Uterus (tissue), 4 donors: ENCODE data around the gene TTC23. TPM values are rescaled to one million over a fixed set of nuclear protein-coding genes. Genes with fewer than 3 reads are reported as not detected.
A peak's percentile ranks its signal among the peaks of the same experiment; 100 is the strongest.

Experiments used
- DNase-seq, 2 donors: peaks; one replicate each; pipeline ENCODE4 v3.0.0-alpha.2; 2019 to 2020
- H3K27ac ChIP-seq, 2 donors: fragments of 200-600 bp; sonication (generic); 1 replicate in 1 of 2; 2 replicates in 1 of 2; pipeline ENCODE4 v1.5.1; 2016 to 2018
- H3K27me3 ChIP-seq, 2 donors: fragments of 200-600 bp; sonication (generic); one replicate each; pipeline ENCODE4 v1.5.1; 2018 to 2019; ENCODE audit warnings: control low read depth in 1 of 2
- H3K36me3 ChIP-seq, 2 donors: fragments of 200-600 bp; sonication (generic); one replicate each; pipeline ENCODE4 v1.5.1; 2019; ENCODE audit warnings: control low read depth in 1 of 2
- H3K4me1 ChIP-seq, 2 donors: fragments of 200-600 bp; sonication (generic); one replicate each; pipeline ENCODE4 v1.5.1; 2018 to 2019; ENCODE audit warnings: control low read depth in 1 of 2
- H3K4me3 ChIP-seq, 2 donors: fragments of 200-600 bp; sonication (generic); 1 replicate in 1 of 2; 2 replicates in 1 of 2; pipeline ENCODE4 v1.5.1; 2018 to 2019; ENCODE audit warnings: mild to moderate bottlenecking in 1 of 2
- H3K9me3 ChIP-seq, 2 donors: fragments of 200-600 bp; sonication (generic); one replicate each; pipeline ENCODE4 v1.5.1; 2019; ENCODE audit warnings: control low read depth in 1 of 2
- CTCF ChIP-seq, 4 experiments: fragments of 200-600 bp in 2 of 4; fragments of 450-650 bp in 2 of 4; sonication (generic) in 2 of 4; IDR thresholded peaks; one replicate each; pipeline ENCODE4 v1.5.1; 2016 to 2019; ENCODE audit warnings: antibody characterized with exemption in 4 of 4, mild to moderate bottlenecking in 2 of 4, moderate library complexity in 1 of 4
- POLR2A ChIP-seq, 2 donors: fragments of 450-650 bp; IDR thresholded peaks; one replicate each; pipeline ENCODE4 v1.6.1; 2016; ENCODE audit warnings: antibody characterized with exemption in 2 of 2, mild to moderate bottlenecking in 1 of 2, moderate library complexity in 1 of 2
- intact Hi-C: fragments of 100-400 bp; cut with DNase I; formaldehyde crosslinking; loops from one replicate; pipeline ENCODE4 v1.15.1; 2023; ENCODE audit warnings: low total_unique reads
- total RNA-seq, 4 donors: library from RNA; depleted of rRNA in 3 of 4; stranded (reverse); fragments of >200 nt in 3 of 4; gene quantifications; one replicate each; pipeline versions ENCODE4 v1.1.0 to v1.2.4, GENCODE V29; 2014 to 2023
- donor health status: DM: yes; HTN: yes; CAD: no.

TTC23 gene
- total RNA-seq, 4 donors from 2014 or later = 10.0 to 54.1 (median 31.0) TPM

- Histone ChIP-seq H3K27ac (no peak overlapping the region), H3K27me3 (no peaks in the 10 kb centered on the region), H3K4me1 (no peaks in the 10 kb centered on the region), H3K36me3 (no peaks in the 10 kb centered on the region), H3K4me3 (peak overlapping the region; percentile 27 to 29), H3K9me3 (no peaks in the 10 kb centered on the region)
- no peak for TF ChIP-seq POLR2A (IDR thresholded peaks at IDR 0.05)
- peak; percentile 74 to 88 (median 84) for TF ChIP-seq CTCF (IDR thresholded peaks at IDR 0.05)
- intact Hi-C loops = no loop called here
- DNase-seq = peak; percentile 78 to 79
Observed at GRCh38 chr15:99100245-99101173, 148.9 kb downstream of the TTC23 start.

- intact Hi-C loops = no loop called here
- TF ChIP-seq CTCF (IDR thresholded peaks at IDR 0.05) (no peak), POLR2A (IDR thresholded peaks at IDR 0.05) (no peak)
- H3K36me3 ChIP-seq = no peaks in the 10 kb centered on the region
- no peaks in the 10 kb centered on the region for H3K9me3 ChIP-seq
- H3K27me3 ChIP-seq = no peaks in the 10 kb centered on the region
- peak in 1 of 2 donors; percentile 11 for DNase-seq
- no peak overlapping the region for H3K27ac ChIP-seq
- no peak overlapping the region for H3K4me3 ChIP-seq
- H3K4me1 ChIP-seq = no peaks in the 10 kb centered on the region
Observed at GRCh38 chr15:99099661-99100060, 149.7 kb downstream of the TTC23 start.

GRCh38 chr15:99098991-99099390 lies 150.4 kb downstream of the TTC23 start:
- intact Hi-C loops = no loop called here

GRCh38 chr15:99098426-99098825 lies 151.0 kb downstream of the TTC23 start:
- no peak overlapping the region for H3K4me3 ChIP-seq
- H3K36me3 ChIP-seq = no peaks in the 10 kb centered on the region
- H3K27me3 ChIP-seq = no peaks in the 10 kb centered on the region
- no peaks in the 10 kb centered on the region for H3K9me3 ChIP-seq
- TF ChIP-seq CTCF (IDR thresholded peaks at IDR 0.05) = no peak
- no peak for TF ChIP-seq POLR2A (IDR thresholded peaks at IDR 0.05)
- H3K4me1 ChIP-seq = no peaks in the 10 kb centered on the region
- DNase-seq = peak in 1 of 2 donors; percentile 14
- no peak overlapping the region for H3K27ac ChIP-seq
- intact Hi-C loops = no loop called here

More at GRCh38 chr15:99098991-99099390, 150.4 kb downstream of the TTC23 start:
- Histone ChIP-seq H3K36me3 (no peaks in the 10 kb centered on the region), H3K9me3 (no peaks in the 10 kb centered on the region), H3K27ac (no peak overlapping the region), H3K27me3 (no peaks in the 10 kb centered on the region), H3K4me1 (no peaks in the 10 kb centered on the region), H3K4me3 (no peak overlapping the region)
- peak in 1 of 2 donors; percentile 9 for DNase-seq
- TF ChIP-seq POLR2A (IDR thresholded peaks at IDR 0.05) (no peak), CTCF (IDR thresholded peaks at IDR 0.05) (no peak)
